K562 (cell line): ENCODE results near the gene ZNF66.
"Not testable (repeated sequence)": the region's sequence is repeated elsewhere in the genome, so short reads cannot be mapped to it uniquely, and the experiment has no call there.

Source experiments
- ADNP ChIP-seq: fragments of 200-800 bp; sonication (Bioruptor generic); IDR thresholded peaks from 2 replicates; pipeline ENCODE4 v1.6.1; 2016; ENCODE audit warnings: missing genetic modification characterization, missing compliant biosample characterization
- AFF4 ChIP-seq: sonication (generic); formaldehyde crosslinking; IDR thresholded peaks from 2 replicates; pipeline ENCODE4 v1.8.0; 2023; ENCODE audit warnings: mild to moderate bottlenecking, missing genetic modification reagents
- CTCF ChIP-seq, 3 experiments: IDR thresholded peaks in 2 of 3; conservative IDR thresholded peaks in 1 of 3; 2 replicates each; pipeline ENCODE4 v1.5.1; 2011 to 2012; ENCODE audit warnings: low read length in 3 of 3, mild to moderate bottlenecking in 3 of 3, control low read depth in 2 of 3, improper control_type of control experiment in 1 of 3, inconsistent platforms in 1 of 3, low read depth in 1 of 3, mixed read lengths in 1 of 3, moderate library complexity in 1 of 3; ENCODE audit not compliant: insufficient read depth in 2 of 3
- EHMT2 ChIP-seq: fragments of 450-650 bp; IDR thresholded peaks from 2 replicates; pipeline ENCODE4 v1.6.1; 2018; ENCODE audit warnings: antibody characterized with exemption
- HINFP ChIP-seq: fragments of 450-650 bp; conservative IDR thresholded peaks from 2 replicates; pipeline ENCODE4 v1.6.1; 2016; ENCODE audit warnings: missing genetic modification characterization, low read depth, mild to moderate bottlenecking, control low read depth, missing compliant biosample characterization
- MAX ChIP-seq: sonication (generic); formaldehyde crosslinking; IDR thresholded peaks from 2 replicates; pipeline ENCODE4 v1.9.0; 2022; ENCODE audit warnings: mild to moderate bottlenecking, missing genetic modification reagents
- MAZ ChIP-seq, 2 experiments: fragments of 450-650 bp in 1 of 2; sonication (generic) in 1 of 2; formaldehyde crosslinking; IDR thresholded peaks in 1 of 2; conservative IDR thresholded peaks in 1 of 2; 2 replicates each; pipeline versions ENCODE4 v1.4.0 to v1.5.0; 2020; ENCODE audit warnings: mild to moderate bottlenecking in 1 of 2, missing genetic modification reagents in 1 of 2
- RAD21 ChIP-seq, 2 experiments: fragments of 250-450 bp in 1 of 2; fragments of 450-650 bp in 1 of 2; sonication (Bioruptor Pico) in 1 of 2; formaldehyde crosslinking in 1 of 2; IDR thresholded peaks in 1 of 2; conservative IDR thresholded peaks in 1 of 2; 2 replicates each; pipeline versions ENCODE4 v1.4.0 to v1.8.0; 2020 to 2022; ENCODE audit warnings: mild to moderate bottlenecking in 2 of 2, moderate library complexity in 1 of 2
- SIN3A ChIP-seq, 2 experiments: fragments of 150-350 bp in 1 of 2; IDR thresholded peaks; 2 replicates each; pipeline ENCODE4 v1.6.1; 2011 to 2016; ENCODE audit warnings: borderline replicate concordance in 2 of 2, low read depth in 2 of 2, low read length in 2 of 2, mild to moderate bottlenecking in 2 of 2, moderate library complexity in 2 of 2; ENCODE audit not compliant: control insufficient read depth in 1 of 2
- ZNF274 ChIP-seq: IDR thresholded peaks from 2 replicates; pipeline ENCODE4 v1.6.1; 2011; ENCODE audit warnings: low read depth, mild to moderate bottlenecking, low read length, moderate library complexity, borderline replicate concordance

GRCh38 chr19:20752291-20752690, 23.8 kb upstream of the ZNF66 start:
- not testable (repeated sequence) for TF ChIP-seq CTCF (IDR thresholded peaks at IDR 0.05 in 2 of 3, conservative IDR thresholded peaks at IDR 0.05 in 1 of 3; ENCODE audit: insufficient read depth in 2 of 3, low read depth in 1 of 3, low read length in 3 of 3); RAD21 (CRISPR knock-in tag; conservative IDR thresholded peaks at IDR 0.05 in 1 of 2, IDR thresholded peaks at IDR 0.05 in 1 of 2); MAZ (CRISPR knock-in tag; conservative IDR thresholded peaks at IDR 0.05 in 1 of 2, IDR thresholded peaks at IDR 0.05 in 1 of 2); SIN3A (IDR thresholded peaks at IDR 0.05; ENCODE audit: borderline replicate concordance in 2 of 2, control insufficient read depth in 1 of 2, low read depth in 2 of 2, low read length in 2 of 2); ZNF274; ADNP (tag); AFF4; HINFP (tag); MAX; EHMT2
